Neutrophil (primary cell): Measurements from ENCODE around the gene KHDRBS1.

Experiments used
- H3K27ac ChIP-seq: fragments of 200-600 bp; sonication (generic); 2 replicates; pipeline ENCODE4 v1.5.1; 2016; ENCODE audit warnings: mild to moderate bottlenecking, moderate library complexity
- H3K27me3 ChIP-seq: fragments of 200-600 bp; sonication (generic); 2 replicates; pipeline ENCODE4 v1.6.0; 2016; ENCODE audit warnings: mild to moderate bottlenecking
- H3K36me3 ChIP-seq: fragments of 200-600 bp; sonication (generic); 2 replicates; pipeline ENCODE4 v1.5.1; 2017
- H3K4me1 ChIP-seq, 2 experiments: fragments of 200-600 bp in 1 of 2; sonication (generic) in 1 of 2; 1 replicate in 1 of 2; 2 replicates in 1 of 2; pipeline versions ENCODE4 v1.5.1 to v1.6.1; 2013 to 2016; ENCODE audit warnings: low read depth in 1 of 2, low read length in 1 of 2, mild to moderate bottlenecking in 1 of 2, moderate library complexity in 1 of 2; ENCODE audit not compliant: control insufficient read depth in 1 of 2, insufficient read depth in 1 of 2
- H3K4me3 ChIP-seq, 2 experiments: fragments of 200-600 bp in 1 of 2; sonication (generic) in 1 of 2; 1 replicate in 1 of 2; 2 replicates in 1 of 2; pipeline ENCODE4 v1.5.1; 2013 to 2016; ENCODE audit warnings: low read depth in 1 of 2, low read length in 1 of 2, mild to moderate bottlenecking in 1 of 2, moderate library complexity in 1 of 2
- H3K9me3 ChIP-seq: fragments of 200-600 bp; sonication (generic); 2 replicates; pipeline ENCODE4 v1.5.1; 2016
- TF ChIP-seq, protein P1 (sequence below): fragments of 200-600 bp; sonication (generic); IDR thresholded peaks from 2 replicates; pipeline ENCODE4 v1.5.1; 2016; ENCODE audit warnings: antibody characterized with exemption

The KHDRBS1 gene

DNA sequence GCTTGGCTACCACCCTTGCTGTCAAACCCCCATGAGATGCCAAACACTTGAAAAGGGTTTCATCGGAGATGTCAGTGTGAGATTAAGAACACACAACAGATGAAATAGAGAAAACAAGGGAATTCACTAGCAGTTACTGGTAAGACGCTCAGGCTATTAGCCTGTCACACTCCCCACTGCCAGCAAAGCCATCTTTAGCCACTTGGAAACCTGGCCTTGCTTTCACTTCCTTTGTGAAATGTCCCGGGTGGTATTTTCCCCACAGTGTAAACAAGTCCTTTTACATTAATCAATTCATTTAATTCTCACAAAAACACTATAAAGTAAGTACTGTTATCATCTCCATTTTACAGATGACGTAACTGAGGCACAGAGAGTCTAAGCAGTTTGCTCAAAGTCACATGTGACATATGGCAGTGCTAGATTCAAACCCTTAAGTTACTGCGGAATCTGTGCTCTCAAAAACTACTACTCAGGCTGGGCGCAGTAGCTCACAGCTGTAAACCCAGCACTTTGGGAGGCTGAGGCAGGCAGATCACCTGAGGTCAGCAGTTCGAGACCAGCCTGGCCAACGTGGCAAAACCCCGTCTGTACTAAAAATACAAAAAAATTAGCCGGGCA, 32.7 kb upstream of the KHDRBS1 start:
- Histone ChIP-seq H3K27ac (peak overlapping the region; percentile 11), H3K36me3 (no peaks in the 10 kb centered on the region), H3K4me1 (peaks cover 18 to 32% of the 10 kb centered on the region in 2 experiments), H3K27me3 (no peaks in the 10 kb centered on the region), H3K4me3 (no peak overlapping the region), H3K9me3 (no peaks in the 10 kb centered on the region)
- TF ChIP-seq, protein P1, sequence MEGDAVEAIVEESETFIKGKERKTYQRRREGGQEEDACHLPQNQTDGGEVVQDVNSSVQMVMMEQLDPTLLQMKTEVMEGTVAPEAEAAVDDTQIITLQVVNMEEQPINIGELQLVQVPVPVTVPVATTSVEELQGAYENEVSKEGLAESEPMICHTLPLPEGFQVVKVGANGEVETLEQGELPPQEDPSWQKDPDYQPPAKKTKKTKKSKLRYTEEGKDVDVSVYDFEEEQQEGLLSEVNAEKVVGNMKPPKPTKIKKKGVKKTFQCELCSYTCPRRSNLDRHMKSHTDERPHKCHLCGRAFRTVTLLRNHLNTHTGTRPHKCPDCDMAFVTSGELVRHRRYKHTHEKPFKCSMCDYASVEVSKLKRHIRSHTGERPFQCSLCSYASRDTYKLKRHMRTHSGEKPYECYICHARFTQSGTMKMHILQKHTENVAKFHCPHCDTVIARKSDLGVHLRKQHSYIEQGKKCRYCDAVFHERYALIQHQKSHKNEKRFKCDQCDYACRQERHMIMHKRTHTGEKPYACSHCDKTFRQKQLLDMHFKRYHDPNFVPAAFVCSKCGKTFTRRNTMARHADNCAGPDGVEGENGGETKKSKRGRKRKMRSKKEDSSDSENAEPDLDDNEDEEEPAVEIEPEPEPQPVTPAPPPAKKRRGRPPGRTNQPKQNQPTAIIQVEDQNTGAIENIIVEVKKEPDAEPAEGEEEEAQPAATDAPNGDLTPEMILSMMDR = no peak

DNA sequence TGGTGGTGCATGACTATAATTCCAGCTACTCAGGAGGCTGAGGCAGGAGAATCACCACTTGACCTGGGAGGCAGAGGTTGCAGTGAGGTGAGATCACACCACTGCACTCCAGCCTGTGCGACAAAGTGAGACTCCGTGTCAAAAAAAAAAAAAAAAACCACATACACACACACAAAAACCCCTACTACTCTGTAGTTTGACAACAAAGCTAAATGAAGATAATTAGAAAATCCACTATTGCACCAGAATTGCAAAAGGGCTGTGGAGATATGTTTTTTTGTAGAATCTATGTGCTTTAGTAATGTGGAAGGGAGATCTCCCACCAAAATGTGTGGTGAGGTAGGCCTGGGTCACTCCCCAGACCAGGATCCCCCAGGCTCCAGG, 32.2 kb upstream of the KHDRBS1 start:
- TF ChIP-seq, protein P1 = no peak
- Histone ChIP-seq H3K9me3 (no peaks in the 10 kb centered on the region), H3K36me3 (no peaks in the 10 kb centered on the region), H3K4me1 (peaks cover 18 to 32% of the 10 kb centered on the region in 2 experiments), H3K4me3 (no peak overlapping the region), H3K27ac (peak overlapping the region; percentile 42), H3K27me3 (no peaks in the 10 kb centered on the region)

DNA sequence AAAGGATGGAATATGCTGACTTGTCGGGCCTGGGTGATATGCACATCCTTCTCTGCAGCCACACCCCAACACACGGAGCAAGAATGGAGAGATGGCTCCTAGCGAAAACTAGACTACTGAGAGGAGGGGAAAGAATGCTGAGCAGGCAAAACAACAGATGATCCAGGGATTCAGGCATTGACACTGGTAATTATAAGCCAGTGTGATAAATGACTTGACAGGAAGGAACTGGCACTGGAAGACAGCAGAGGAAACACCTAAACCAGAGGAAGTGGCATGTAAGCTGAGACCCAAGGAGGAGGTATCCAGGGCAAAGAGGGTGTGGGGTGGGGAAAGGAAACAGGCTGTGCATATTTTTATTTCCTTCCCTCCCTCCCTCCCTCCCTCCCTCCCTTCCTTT, 31.7 kb upstream of the KHDRBS1 start:
- Histone ChIP-seq H3K4me1 (peaks cover 18 to 31% of the 10 kb centered on the region in 2 experiments), H3K27me3 (no peaks in the 10 kb centered on the region), H3K27ac (peak overlapping the region; percentile 42), H3K9me3 (no peaks in the 10 kb centered on the region), H3K4me3 (no peak overlapping the region), H3K36me3 (no peaks in the 10 kb centered on the region)
- TF ChIP-seq, protein P1 = no peak

DNA sequence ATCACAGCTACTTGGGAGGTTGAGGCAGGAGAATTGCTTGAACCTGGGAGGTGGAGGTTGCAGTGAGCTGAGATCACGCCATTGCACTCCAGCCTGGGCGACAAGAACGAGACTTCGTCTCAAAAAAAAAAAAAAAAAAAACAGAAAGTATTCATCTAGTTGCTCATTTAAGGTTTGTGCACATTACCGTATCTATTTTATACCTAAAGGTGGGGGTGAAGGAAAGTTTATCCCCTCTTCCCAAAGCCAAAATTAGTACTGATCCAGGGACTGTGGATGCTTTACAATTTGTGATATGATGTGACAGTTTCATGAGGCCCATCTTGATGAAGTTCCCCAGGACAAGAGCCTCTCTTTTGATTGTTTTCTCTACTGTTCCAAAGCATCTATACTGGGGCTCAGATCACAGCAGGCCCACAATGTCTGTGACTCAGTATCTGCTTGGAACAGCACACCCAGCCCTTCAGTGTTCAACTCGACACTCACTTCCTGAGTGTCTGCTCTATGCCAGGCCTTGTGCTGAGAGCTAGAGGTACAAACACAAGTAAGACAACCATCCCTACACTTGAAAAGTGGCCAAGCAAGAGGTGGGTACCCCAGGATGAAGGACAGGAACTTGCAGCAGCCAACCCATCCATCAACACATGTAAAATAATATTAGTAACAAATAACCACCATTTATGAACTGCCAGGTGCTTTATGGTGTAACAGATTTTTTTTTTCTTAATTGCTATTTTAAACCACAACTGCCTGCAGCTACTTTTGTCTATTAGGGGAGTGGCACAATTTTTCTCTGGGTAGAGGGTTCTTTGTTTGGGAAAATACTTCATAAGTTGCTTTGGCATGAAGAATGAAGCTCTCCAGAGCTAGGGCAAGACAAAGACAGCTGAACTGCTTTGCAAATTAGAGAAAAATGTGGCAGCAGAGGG, 29.0 kb upstream of the KHDRBS1 start:
- Histone ChIP-seq H3K4me3 (no peak overlapping the region), H3K4me1 (peaks cover 11 to 22% of the 10 kb centered on the region in 2 experiments), H3K9me3 (no peaks in the 10 kb centered on the region), H3K36me3 (no peaks in the 10 kb centered on the region), H3K27me3 (no peaks in the 10 kb centered on the region), H3K27ac (no peak overlapping the region)
- TF ChIP-seq, protein P1 = no peak

DNA sequence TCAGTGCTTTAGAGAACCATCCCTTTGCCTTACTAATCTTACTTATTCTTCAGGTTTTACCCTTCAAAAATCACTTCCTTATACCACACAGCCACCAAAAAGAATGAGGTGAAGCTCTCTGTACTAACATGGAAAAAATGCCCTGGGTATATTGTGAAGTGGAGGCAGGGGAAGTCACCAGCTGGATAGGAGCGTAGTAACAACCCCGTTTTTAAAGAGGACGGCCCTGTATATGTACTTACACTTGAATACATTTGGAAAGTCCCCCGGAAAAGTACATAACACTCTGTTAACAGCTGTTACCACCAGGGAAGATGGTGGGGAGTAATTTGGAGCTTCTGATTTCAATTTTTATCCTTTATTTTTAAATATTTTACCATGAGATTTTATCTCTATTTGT, 28.2 kb upstream of the KHDRBS1 start:
- Histone ChIP-seq H3K4me1 (peaks cover 11 to 21% of the 10 kb centered on the region in 2 experiments), H3K9me3 (no peaks in the 10 kb centered on the region), H3K27me3 (no peaks in the 10 kb centered on the region), H3K36me3 (no peaks in the 10 kb centered on the region), H3K27ac (no peak overlapping the region), H3K4me3 (no peak overlapping the region)
- TF ChIP-seq, protein P1 = no peak
